Skeletal muscle tissue (tissue), 4 donors: ENCODE results near the gene GTF2H4. TPM values are rescaled to one million over a fixed set of nuclear protein-coding genes. Genes with fewer than 3 reads are reported as not detected.

Experiments
- H3K27ac ChIP-seq: one replicate; pipeline ENCODE4 v1.7.0; 2013; ENCODE audit warnings: mild to moderate bottlenecking, low read depth, low read length, inconsistent platforms
- H3K27me3 ChIP-seq, 3 donors: one replicate each; pipeline ENCODE4 v1.7.0; 2013; ENCODE audit warnings: low read length in 3 of 3; ENCODE audit not compliant: control insufficient read depth in 3 of 3, insufficient read depth in 3 of 3
- H3K36me3 ChIP-seq, 3 donors: one replicate each; pipeline ENCODE4 v1.7.0; 2013; ENCODE audit warnings: low read length in 3 of 3; ENCODE audit not compliant: control insufficient read depth in 3 of 3, insufficient read depth in 3 of 3
- H3K4me1 ChIP-seq, 3 donors: one replicate each; pipeline ENCODE4 v1.7.0; 2013; ENCODE audit warnings: low read length in 3 of 3, mild to moderate bottlenecking in 3 of 3; ENCODE audit not compliant: control insufficient read depth in 3 of 3, insufficient read depth in 3 of 3
- H3K4me3 ChIP-seq, 3 donors: one replicate each; pipeline ENCODE4 v1.7.0; 2013; ENCODE audit warnings: low read length in 3 of 3
- H3K9ac ChIP-seq, 3 donors: one replicate each; pipeline ENCODE4 v1.7.0; 2013; ENCODE audit warnings: low read length in 3 of 3, mild to moderate bottlenecking in 3 of 3, moderate library complexity in 2 of 3, low read depth in 1 of 3
- H3K9me3 ChIP-seq, 3 donors: one replicate each; pipeline ENCODE4 v1.7.0; 2013; ENCODE audit warnings: low read length in 3 of 3; ENCODE audit not compliant: control insufficient read depth in 3 of 3
- total RNA-seq: library from RNA; depleted of rRNA; stranded (reverse); fragments of >200 nt; gene quantifications from one replicate; pipeline ENCODE4 v1.2.3, GENCODE V29; 2014
- donor health status: Osteomylitis.

GTF2H4 gene
- total RNA-seq, 1 donor from 2014 or later: 7.3 TPM

DNA sequence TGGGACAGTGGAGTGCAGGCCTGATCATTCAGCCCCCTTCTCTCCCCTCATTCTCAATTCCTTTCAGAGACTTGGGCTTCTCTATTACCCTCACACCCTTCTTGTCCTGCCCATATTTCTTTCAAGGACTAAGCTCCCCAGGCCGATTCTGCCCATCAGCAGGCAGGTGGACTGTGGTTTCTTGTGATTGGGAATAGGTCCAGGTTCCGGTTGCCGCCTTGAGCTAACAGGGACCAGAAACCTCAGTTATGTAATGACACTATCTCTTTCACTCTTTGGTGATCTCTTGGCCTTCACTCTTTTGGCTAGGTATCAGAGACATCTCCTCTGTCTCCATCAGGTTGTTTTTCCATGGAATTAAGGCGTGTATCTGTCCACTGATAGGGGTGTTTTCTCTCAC lies 39.2 kb downstream of the GTF2H4 start:
- Histone ChIP-seq H3K36me3 (peaks cover 0 to 2% (median 0%) of the 10 kb centered on the region in 3 donors), H3K27me3 (peaks cover 4 to 10% (median 10%) of the 10 kb centered on the region in 3 donors), H3K9ac (no peak overlapping the region), H3K9me3 (no peaks in the 10 kb centered on the region), H3K4me1 (peaks cover 6 to 8% (median 8%) of the 10 kb centered on the region in 3 donors), H3K4me3 (no peak overlapping the region), H3K27ac (no peak overlapping the region)

GRCh38 chr6:30948811-30949210 lies 40.8 kb downstream of the GTF2H4 start:
- no peaks in the 10 kb centered on the region for H3K4me1 ChIP-seq
- no peaks in the 10 kb centered on the region for H3K9me3 ChIP-seq
- peaks cover 0 to 2% (median 0%) of the 10 kb centered on the region in 3 donors for H3K36me3 ChIP-seq
- peaks cover 0 to 2% (median 0%) of the 10 kb centered on the region in 3 donors for H3K27me3 ChIP-seq
- H3K27ac ChIP-seq: no peak overlapping the region
- no peak overlapping the region for H3K9ac ChIP-seq
- no peak overlapping the region for H3K4me3 ChIP-seq

DNA sequence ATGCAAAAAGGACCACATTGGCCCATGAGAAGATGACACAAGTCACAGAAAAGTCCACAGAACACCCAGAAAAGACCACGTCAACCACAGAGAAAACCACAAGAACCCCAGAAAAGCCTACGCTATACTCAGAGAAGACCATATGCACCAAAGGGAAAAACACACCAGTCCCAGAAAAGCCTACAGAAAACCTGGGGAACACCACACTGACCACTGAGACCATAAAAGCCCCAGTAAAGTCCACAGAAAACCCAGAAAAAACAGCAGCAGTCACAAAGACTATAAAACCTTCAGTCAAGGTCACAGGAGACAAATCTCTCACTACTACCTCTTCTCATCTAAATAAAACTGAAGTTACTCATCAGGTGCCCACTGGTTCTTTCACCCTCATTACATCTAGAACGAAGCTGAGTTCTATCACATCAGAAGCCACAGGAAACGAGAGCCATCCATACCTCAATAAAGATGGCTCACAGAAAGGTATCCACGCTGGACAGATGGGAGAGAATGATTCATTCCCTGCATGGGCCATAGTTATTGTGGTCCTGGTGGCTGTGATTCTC lies 44.0 kb downstream of the GTF2H4 start:
- Histone ChIP-seq H3K27ac (no peak overlapping the region), H3K9ac (no peak overlapping the region), H3K4me1 (peaks cover 7 to 19% (median 13%) of the 10 kb centered on the region in 3 donors), H3K36me3 (peaks cover 0 to 2% (median 0%) of the 10 kb centered on the region in 3 donors), H3K27me3 (peaks cover 0 to 4% (median 4%) of the 10 kb centered on the region in 3 donors), H3K9me3 (no peaks in the 10 kb centered on the region), H3K4me3 (no peak overlapping the region)

GRCh38 chr6:30954631-30955366 lies 46.8 kb downstream of the GTF2H4 start:
- peak overlapping the region in 2 of 3 donors; percentile 67 to 72 for H3K4me3 ChIP-seq
- peaks cover 0 to 7% (median 5%) of the 10 kb centered on the region in 3 donors for H3K27me3 ChIP-seq
- H3K36me3 ChIP-seq: peaks cover 0 to 2% (median 0%) of the 10 kb centered on the region in 3 donors
- H3K9me3 ChIP-seq: no peaks in the 10 kb centered on the region
- peak overlapping the region; percentile 51 to 74 (median 68) for H3K9ac ChIP-seq
- H3K27ac ChIP-seq: no peak overlapping the region
- peaks cover 7 to 19% (median 13%) of the 10 kb centered on the region in 3 donors for H3K4me1 ChIP-seq

DNA sequence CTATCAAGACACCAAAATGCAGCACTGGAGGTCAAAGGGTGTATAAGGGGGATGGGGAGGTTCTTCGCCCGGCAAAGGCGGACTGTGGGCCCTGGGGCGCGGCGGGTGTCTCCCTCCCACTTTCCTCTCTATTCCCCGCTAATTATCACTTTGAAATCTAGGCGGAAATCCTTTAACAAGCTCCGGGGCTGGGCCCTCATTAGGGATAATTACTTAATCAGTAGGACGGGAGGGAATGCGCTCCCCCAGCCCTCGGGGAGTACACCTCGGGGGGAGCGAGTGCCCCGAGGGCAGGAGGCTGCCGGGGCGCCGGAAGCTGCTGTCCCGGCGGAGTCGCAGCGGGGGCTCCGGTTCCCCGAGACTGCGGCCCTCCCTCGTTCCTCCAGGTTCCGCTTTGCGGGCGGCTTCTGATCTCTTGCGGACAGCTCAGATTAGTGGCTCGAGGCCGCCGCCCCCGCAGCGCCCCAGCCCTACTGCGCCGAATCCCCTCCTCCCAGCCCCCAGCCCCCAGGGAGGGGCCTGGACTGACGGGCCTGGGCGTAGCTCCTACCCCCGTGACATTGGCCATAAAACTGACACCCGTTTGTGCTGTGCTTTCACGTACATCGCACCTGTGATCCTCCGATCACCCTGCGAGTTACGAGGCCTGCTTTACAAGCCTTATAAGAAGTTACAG lies 47.5 kb downstream of the GTF2H4 start:
- H3K27me3 ChIP-seq: peaks cover 0 to 7% (median 5%) of the 10 kb centered on the region in 3 donors
- H3K9me3 ChIP-seq: no peaks in the 10 kb centered on the region
- H3K9ac ChIP-seq: peak overlapping the region; percentile 51 to 74 (median 68)
- H3K36me3 ChIP-seq: peaks cover 0 to 2% (median 0%) of the 10 kb centered on the region in 3 donors
- H3K27ac ChIP-seq: peak overlapping the region; percentile 49
- peaks cover 7 to 19% (median 13%) of the 10 kb centered on the region in 3 donors for H3K4me1 ChIP-seq
- peak overlapping the region; percentile 42 to 72 (median 67) for H3K4me3 ChIP-seq

DNA sequence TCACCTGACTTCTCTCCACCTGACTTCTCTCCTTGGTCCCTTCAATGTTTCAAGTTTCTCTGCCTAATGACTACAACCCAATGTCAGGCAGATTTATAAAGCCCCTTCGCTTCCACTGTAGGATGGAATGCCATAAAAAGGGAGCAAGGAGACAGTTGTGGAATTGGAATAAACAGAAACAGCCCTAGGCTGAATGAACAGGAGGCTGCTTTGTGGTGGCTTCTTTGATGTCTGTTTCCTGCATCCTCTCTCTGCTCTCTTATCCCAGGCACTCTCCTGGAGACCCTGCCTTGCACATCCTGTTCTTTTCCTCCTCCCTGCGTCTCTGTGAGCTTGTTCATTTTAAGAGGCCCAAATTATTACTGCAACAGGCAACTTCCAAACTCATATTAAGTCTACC lies 49.7 kb downstream of the GTF2H4 start:
- Histone ChIP-seq H3K27ac (no peak overlapping the region), H3K4me1 (peaks cover 7 to 19% (median 13%) of the 10 kb centered on the region in 3 donors), H3K4me3 (no peak overlapping the region), H3K9ac (no peak overlapping the region), H3K36me3 (no peaks in the 10 kb centered on the region), H3K9me3 (no peaks in the 10 kb centered on the region), H3K27me3 (peaks cover 0 to 7% (median 5%) of the 10 kb centered on the region in 3 donors)

DNA sequence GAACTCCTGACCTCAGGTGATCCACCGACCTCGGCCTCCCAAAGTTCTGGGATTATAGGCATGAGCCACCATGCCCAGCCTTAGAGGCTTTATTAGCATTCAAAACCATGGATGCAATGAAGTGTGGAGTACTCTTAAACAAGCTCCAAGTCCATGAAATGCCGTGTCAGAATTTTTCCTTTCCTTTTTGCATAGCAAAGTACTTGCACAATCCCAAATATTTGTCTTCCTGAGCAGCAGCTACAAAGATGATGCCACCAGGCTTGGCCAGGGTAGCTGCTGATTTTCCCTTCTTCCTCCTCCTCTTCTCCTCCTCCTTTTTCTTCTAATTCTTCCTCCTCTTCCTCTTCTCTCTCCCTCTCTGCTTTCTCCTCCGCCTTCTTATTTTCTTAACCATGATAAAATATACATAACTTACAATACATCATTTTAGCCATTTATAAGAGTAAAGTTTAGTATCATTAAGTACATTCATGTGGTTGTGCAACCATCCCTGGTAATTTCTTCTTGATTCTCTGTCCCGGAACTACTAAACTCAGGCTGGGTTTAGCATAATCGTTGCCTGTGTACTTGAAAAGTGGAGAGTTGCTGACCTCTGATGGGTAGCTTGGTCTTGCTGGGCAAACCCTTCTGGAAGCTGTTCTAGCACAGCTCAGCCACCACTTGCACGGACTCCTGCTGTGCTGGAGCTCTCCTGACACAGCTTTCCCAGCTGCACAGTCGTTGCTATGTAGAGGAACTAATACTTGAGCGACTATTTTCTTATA lies 53.1 kb downstream of the GTF2H4 start:
- no peak overlapping the region for H3K9ac ChIP-seq
- H3K4me1 ChIP-seq: peaks cover 0 to 3% (median 3%) of the 10 kb centered on the region in 3 donors
- no peaks in the 10 kb centered on the region for H3K36me3 ChIP-seq
- no peak overlapping the region for H3K4me3 ChIP-seq
- no peaks in the 10 kb centered on the region for H3K9me3 ChIP-seq
- H3K27ac ChIP-seq: no peak overlapping the region
- H3K27me3 ChIP-seq: peaks cover 3 to 7% (median 5%) of the 10 kb centered on the region in 3 donors

GRCh38 chr6:30962716-30963115 lies 54.7 kb downstream of the GTF2H4 start:
- Histone ChIP-seq H3K9me3 (no peaks in the 10 kb centered on the region), H3K27ac (no peak overlapping the region)

GRCh38 chr6:30963641-30964040 lies 55.6 kb downstream of the GTF2H4 start:
- Histone ChIP-seq H3K9me3 (no peaks in the 10 kb centered on the region), H3K9ac (no peak overlapping the region), H3K4me1 (no peaks in the 10 kb centered on the region), H3K27me3 (peaks cover 0 to 3% (median 2%) of the 10 kb centered on the region in 3 donors), H3K36me3 (no peaks in the 10 kb centered on the region), H3K4me3 (no peak overlapping the region), H3K27ac (no peak overlapping the region)

More at GRCh38 chr6:30962716-30963115, 54.7 kb downstream of the GTF2H4 start:
- peaks cover 2 to 3% (median 2%) of the 10 kb centered on the region in 3 donors for H3K27me3 ChIP-seq
- no peak overlapping the region for H3K4me3 ChIP-seq
- H3K9ac ChIP-seq: no peak overlapping the region
- H3K36me3 ChIP-seq: no peaks in the 10 kb centered on the region
- no peaks in the 10 kb centered on the region for H3K4me1 ChIP-seq
